ENCODE measurements around the gene LRRC75B. TPM values are rescaled to one million over a fixed set of nuclear protein-coding genes. Genes with fewer than 3 reads are reported as not detected.

LRRC75B gene
- polyA plus RNA-seq, 1 donor from 2014 or later: 12.2 TPM

- Histone ChIP-seq H3K9ac (ENCODE audit: low read length) (no peak overlapping the region), H3K9me3 (ENCODE audit: low read length) (no peaks in the 10 kb centered on the region), H3K27ac (ENCODE audit: low read length) (no peak overlapping the region), H4K20me1 (ENCODE audit: insufficient read depth) (no peaks in the 10 kb centered on the region), H3K9me2 (ENCODE audit: insufficient read depth, low read length) (no peaks in the 10 kb centered on the region), H3K4me2 (ENCODE audit: low read length) (no peak overlapping the region), H3F3A (ENCODE audit: insufficient read depth, low read length, poor library complexity, severe bottlenecking) (no peaks in the 10 kb centered on the region), H2AFZ (ENCODE audit: low read depth, low read length) (no peak overlapping the region), H3K79me2 (replicated peaks; ENCODE audit: insufficient read depth, low read length) (peaks cover 6% of the 10 kb centered on the region), H3K4me3 (ENCODE audit: low read length) (no peak overlapping the region), H3K27me3 (ENCODE audit: insufficient read depth, low read depth, low read length) (no peaks in the 10 kb centered on the region), H3K36me3 (ENCODE audit: insufficient read depth, low read length) (no peaks in the 10 kb centered on the region)
- TF ChIP-seq POLR2AphosphoS5 (IDR thresholded peaks at IDR 0.05): no peak
- TF ChIP-seq CTCF (IDR thresholded peaks at IDR 0.05; ENCODE audit: poor library complexity, severe bottlenecking): no peak
- no peak for TF ChIP-seq EP300 (conservative IDR thresholded peaks at IDR 0.05; ENCODE audit: poor library complexity, severe bottlenecking)
- no peak for TF ChIP-seq RAD21 (conservative IDR thresholded peaks at IDR 0.05)
- TF ChIP-seq SMC3 (conservative IDR thresholded peaks at IDR 0.05; ENCODE audit: poor library complexity): no peak
- no peak for TF ChIP-seq REST (IDR thresholded peaks at IDR 0.05; ENCODE audit: borderline replicate concordance)
- TF ChIP-seq TAF1 (IDR thresholded peaks at IDR 0.05; ENCODE audit: low read depth): no peak
- TF ChIP-seq EZH2 (IDR thresholded peaks at IDR 0.05; ENCODE audit: borderline replicate concordance, insufficient read depth, low read length, poor library complexity, severe bottlenecking): no peak
- TF ChIP-seq MXI1 (conservative IDR thresholded peaks at IDR 0.05; ENCODE audit: poor library complexity, severe bottlenecking): no peak
Measured at GRCh38 chr22:24571266-24571665, 21.6 kb downstream of the LRRC75B start.

- Histone ChIP-seq H4K20me1 (ENCODE audit: insufficient read depth) (no peaks in the 10 kb centered on the region), H3K79me2 (replicated peaks; ENCODE audit: insufficient read depth, low read length) (peaks cover 22% of the 10 kb centered on the region), H3K9me2 (ENCODE audit: insufficient read depth, low read length) (no peaks in the 10 kb centered on the region), H3F3A (ENCODE audit: insufficient read depth, low read length, poor library complexity, severe bottlenecking) (no peaks in the 10 kb centered on the region), H3K27ac (ENCODE audit: low read length) (no peak overlapping the region), H3K4me2 (ENCODE audit: low read length) (no peak overlapping the region), H3K9ac (ENCODE audit: low read length) (no peak overlapping the region), H3K27me3 (ENCODE audit: insufficient read depth, low read depth, low read length) (no peaks in the 10 kb centered on the region), H2AFZ (ENCODE audit: low read depth, low read length) (no peak overlapping the region), H3K4me3 (ENCODE audit: low read length) (no peak overlapping the region), H3K9me3 (ENCODE audit: low read length) (no peaks in the 10 kb centered on the region), H3K36me3 (ENCODE audit: insufficient read depth, low read length) (no peaks in the 10 kb centered on the region)
- TF ChIP-seq REST (IDR thresholded peaks at IDR 0.05; ENCODE audit: borderline replicate concordance): no peak
- TF ChIP-seq POLR2AphosphoS5 (IDR thresholded peaks at IDR 0.05): no peak
- TF ChIP-seq SMC3 (conservative IDR thresholded peaks at IDR 0.05; ENCODE audit: poor library complexity): no peak
- TF ChIP-seq EZH2 (IDR thresholded peaks at IDR 0.05; ENCODE audit: borderline replicate concordance, insufficient read depth, low read length, poor library complexity, severe bottlenecking): no peak
- no peak for TF ChIP-seq RAD21 (conservative IDR thresholded peaks at IDR 0.05)
- TF ChIP-seq CTCF (IDR thresholded peaks at IDR 0.05; ENCODE audit: poor library complexity, severe bottlenecking): no peak
- no peak for TF ChIP-seq EP300 (conservative IDR thresholded peaks at IDR 0.05; ENCODE audit: poor library complexity, severe bottlenecking)
- no peak for TF ChIP-seq MXI1 (conservative IDR thresholded peaks at IDR 0.05; ENCODE audit: poor library complexity, severe bottlenecking)
- no peak for TF ChIP-seq TAF1 (IDR thresholded peaks at IDR 0.05; ENCODE audit: low read depth)
Measured at GRCh38 chr22:24567668-24568067, 25.2 kb downstream of the LRRC75B start.

Data from neural cell (in vitro differentiated cells).